PC-3 (cell line): ENCODE results near the gene TMEM79.

Experiments used
- CTCF ChIP-seq: fragments of 300-600 bp; sonication (generic); conservative IDR thresholded peaks from 2 replicates; pipeline ENCODE4 v1.5.1; 2017; ENCODE audit warnings: antibody characterized with exemption, low read depth, mild to moderate bottlenecking, low read length
- EZH2 ChIP-seq: fragments of 300-600 bp; sonication (generic); IDR thresholded peaks from one replicate; pipeline ENCODE4 v1.6.1; 2017; ENCODE audit warnings: antibody characterized with exemption, mild to moderate bottlenecking, low read length; ENCODE audit not compliant: unreplicated experiment

- no peak for TF ChIP-seq CTCF
- TF ChIP-seq EZH2, result no peak
Measured at GRCh38 chr1:156285437-156285836, 1.3 kb downstream of the TMEM79 start.
